Subcutaneous adipose tissue (tissue), 4 donors: ENCODE data around the gene PORCN. TPM values are rescaled to one million over a fixed set of nuclear protein-coding genes. Genes with fewer than 3 reads are reported as not detected.

ENCODE experiments used
- CTCF ChIP-seq: fragments of 450-650 bp; IDR thresholded peaks from one replicate; pipeline ENCODE4 v1.5.1; 2016; ENCODE audit warnings: low read depth, mild to moderate bottlenecking, control low read depth, antibody characterized with exemption, moderate library complexity
- total RNA-seq, 4 donors: library from RNA; depleted of rRNA; stranded (reverse); fragments of >200 nt; gene quantifications; one replicate each; pipeline ENCODE4 v1.1.0, GENCODE V29; 2016

The PORCN gene
- total RNA-seq, 4 donors from 2014 or later: 9.4 to 16.6 (median 9.6) TPM

GRCh38 chrX:48497871-48498270 is 10.9 kb upstream of the PORCN start:
- no peak for TF ChIP-seq CTCF

- TF ChIP-seq CTCF: no peak
Measured at GRCh38 chrX:48498374-48498809, 10.4 kb upstream of the PORCN start.

GRCh38 chrX:48504261-48504660 is 4.5 kb upstream of the PORCN start:
- TF ChIP-seq CTCF: no peak

- no peak for TF ChIP-seq CTCF
Measured at GRCh38 chrX:48505481-48505880, 3.3 kb upstream of the PORCN start.

- no peak for TF ChIP-seq CTCF
Measured at GRCh38 chrX:48507246-48507645, 1.5 kb upstream of the PORCN start.

GRCh38 chrX:48509245-48509590 is 426 bp downstream of the PORCN start:
- no peak for TF ChIP-seq CTCF

GRCh38 chrX:48509619-48510018 is 827 bp downstream of the PORCN start:
- no peak for TF ChIP-seq CTCF
